KG1 (cell line): ENCODE data around the gene COQ10B.
"Not testable (repeated sequence)": the region's sequence is repeated elsewhere in the genome, so short reads cannot be mapped to it uniquely, and the experiment has no call there.

Source experiments
- DNase-seq: peaks from one replicate; lab custom pipeline; 2025; lab: John Stamatoyannopoulos, UW

The COQ10B gene

DNA sequence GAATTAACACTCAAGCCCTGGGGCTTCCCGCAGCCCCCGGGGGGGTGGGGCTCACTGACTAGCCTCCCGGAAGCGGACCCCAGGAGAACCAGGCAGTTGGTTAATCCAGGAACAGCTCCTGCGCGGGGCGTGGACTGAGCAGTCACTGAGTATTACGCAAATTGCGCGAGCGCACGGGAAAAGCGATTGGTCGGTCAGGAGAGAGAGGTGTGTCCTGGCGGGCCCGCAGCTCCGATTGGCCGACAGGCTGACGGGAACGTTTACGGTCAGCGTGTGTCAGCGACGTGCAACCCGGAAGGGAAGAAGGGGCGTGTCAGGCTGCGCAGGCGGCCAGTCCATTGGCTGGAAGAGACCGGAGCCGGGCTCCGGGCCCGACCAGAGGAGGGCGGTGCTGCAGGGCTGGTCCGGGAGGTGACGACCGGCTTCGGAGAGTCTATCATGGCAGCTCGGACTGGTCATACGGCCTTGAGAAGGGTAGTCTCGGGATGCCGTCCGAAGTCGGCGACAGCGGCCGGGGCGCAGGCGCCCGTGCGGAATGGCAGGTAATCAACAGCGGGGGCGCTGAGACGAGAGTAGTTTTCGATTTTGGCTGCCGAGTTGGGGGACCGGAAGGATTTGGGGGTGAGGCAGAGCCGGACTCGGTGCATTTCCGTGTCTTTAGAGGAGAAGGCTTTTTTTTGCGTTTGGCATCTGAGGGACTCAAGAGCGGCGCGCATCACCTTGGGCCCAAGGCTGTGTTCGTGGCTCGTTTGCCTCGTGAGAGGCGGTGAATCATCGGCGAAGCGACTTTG lies at the start of gene COQ10B:
Gene COQ10B (plus strand): TSS at position 430 of the 791 bp plus-strand sequence. CDS start 9 bp downstream, at position 439.
- DNase-seq, result peak; percentile 97

DNA sequence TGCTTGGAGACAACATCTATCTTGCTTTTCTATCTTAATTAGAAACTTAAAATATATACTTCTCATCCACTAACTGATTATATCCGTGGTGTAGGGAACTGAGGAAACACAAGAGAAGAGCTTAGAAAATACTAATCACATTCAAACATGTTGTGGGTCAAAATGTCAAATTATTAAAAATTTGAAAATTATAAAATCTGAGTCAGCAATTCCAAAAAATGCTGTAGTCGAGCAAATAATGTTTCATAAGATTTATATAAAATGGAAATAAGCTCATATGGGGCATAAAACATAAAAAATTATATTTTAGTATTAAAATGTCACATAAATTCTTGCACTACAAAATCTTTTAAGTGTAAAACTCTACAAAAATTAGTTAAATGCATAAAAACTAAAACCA lies 47.8 kb upstream of the COQ10B start:
- no peak for DNase-seq

GRCh38 chr2:197414039-197414438 lies 39.3 kb upstream of the COQ10B start:
- DNase-seq, result no peak

- no peak for DNase-seq
Observed at GRCh38 chr2:197414515-197414914, 38.8 kb upstream of the COQ10B start.

- DNase-seq, result no peak
Observed at GRCh38 chr2:197416268-197416667, 37.1 kb upstream of the COQ10B start.

- DNase-seq, result no peak
Observed at GRCh38 chr2:197419438-197419837, 33.9 kb upstream of the COQ10B start.

- no peak for DNase-seq
Observed at GRCh38 chr2:197423307-197423706, 30.0 kb upstream of the COQ10B start.

DNA sequence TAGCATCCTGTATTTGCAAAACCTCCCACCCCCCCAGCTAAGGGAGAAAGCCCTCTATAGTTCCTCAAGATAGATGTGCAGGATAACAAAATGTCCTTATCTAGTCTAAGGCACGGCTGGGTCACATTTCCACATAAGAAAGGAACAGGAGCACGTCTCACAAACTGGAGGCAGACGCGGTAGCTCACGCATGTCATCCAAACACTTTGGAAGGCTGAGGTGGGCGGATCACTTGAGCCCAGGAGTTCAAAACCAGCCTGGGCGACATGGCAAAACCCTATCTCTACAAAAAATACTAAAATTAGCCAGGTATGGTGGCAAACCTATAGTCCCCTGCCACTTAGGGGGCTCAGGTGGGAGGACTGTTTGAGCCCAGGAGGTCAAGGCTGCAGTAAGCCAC lies 27.8 kb upstream of the COQ10B start:
- DNase-seq, result no peak

- no peak for DNase-seq
Observed at GRCh38 chr2:197426723-197427603, 26.4 kb upstream of the COQ10B start.

DNA sequence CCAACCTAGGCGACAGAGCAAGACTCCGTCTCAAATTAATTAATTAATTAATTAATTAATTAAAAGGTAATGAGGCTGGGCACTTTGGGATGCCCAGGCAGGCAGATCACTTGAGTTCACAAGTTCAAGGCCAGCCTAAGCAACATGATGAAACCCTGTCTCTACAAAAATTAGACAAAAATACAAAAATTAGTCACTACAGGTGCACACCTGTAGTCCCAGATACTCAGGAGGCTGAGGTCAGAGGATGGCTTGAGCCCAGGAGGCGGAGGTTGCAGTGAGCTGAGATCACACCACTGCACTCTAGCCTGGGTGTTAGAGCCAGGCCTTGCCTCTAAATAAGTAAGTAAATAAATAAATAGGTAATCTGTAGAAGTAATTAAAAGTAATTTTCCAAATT lies 25.4 kb upstream of the COQ10B start:
- DNase-seq, result no peak

DNA sequence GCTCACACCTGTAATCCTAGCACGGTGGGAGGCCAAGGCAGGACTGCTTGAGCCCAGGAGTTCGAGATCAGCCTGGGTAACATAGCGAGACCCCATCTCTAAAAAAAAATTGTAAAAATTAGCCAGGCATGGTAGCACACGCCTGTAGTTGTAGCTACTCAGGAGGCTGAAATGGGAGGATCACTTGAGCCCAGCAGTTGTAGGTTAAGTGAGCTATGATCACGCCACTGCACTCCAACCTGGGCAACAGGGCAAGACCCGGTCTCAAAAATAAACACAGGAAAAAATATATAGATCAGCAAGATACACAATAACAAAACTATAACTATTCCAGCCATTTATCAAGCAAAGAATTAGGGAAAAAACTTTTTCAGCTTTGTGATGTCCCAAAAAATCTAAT lies 21.5 kb upstream of the COQ10B start:
- DNase-seq, result no peak

DNA sequence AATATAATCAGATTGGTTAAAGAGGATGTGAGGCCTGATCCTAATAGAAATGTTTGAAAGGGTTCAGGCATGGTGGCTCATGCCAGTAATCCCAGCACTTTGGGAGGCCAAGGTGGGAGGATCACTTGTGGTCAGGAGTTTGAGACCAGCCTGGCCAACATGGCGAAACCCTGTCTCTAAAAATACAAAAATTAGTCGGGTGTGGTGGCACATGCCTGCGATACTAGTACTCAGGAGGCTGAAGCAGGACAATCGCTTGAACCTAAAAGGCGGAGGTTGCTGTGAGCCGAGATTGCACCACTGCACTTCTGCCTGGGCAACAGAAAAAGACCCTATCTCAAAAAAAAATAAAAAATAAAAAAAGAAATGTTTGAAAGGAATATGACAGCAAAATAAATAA lies 20.8 kb upstream of the COQ10B start:
- not testable (repeated sequence) for DNase-seq

GRCh38 chr2:197433780-197434438 lies 19.4 kb upstream of the COQ10B start:
- DNase-seq, result no peak

- DNase-seq, result peak; percentile 97
Observed at GRCh38 chr2:197434541-197435513, 18.5 kb upstream of the COQ10B start, which contains the start of gene SF3B1. TSS of gene SF3B1 (minus strand) at chr2:197435028. CDS start at chr2:197434999, 29 bp downstream.

DNA sequence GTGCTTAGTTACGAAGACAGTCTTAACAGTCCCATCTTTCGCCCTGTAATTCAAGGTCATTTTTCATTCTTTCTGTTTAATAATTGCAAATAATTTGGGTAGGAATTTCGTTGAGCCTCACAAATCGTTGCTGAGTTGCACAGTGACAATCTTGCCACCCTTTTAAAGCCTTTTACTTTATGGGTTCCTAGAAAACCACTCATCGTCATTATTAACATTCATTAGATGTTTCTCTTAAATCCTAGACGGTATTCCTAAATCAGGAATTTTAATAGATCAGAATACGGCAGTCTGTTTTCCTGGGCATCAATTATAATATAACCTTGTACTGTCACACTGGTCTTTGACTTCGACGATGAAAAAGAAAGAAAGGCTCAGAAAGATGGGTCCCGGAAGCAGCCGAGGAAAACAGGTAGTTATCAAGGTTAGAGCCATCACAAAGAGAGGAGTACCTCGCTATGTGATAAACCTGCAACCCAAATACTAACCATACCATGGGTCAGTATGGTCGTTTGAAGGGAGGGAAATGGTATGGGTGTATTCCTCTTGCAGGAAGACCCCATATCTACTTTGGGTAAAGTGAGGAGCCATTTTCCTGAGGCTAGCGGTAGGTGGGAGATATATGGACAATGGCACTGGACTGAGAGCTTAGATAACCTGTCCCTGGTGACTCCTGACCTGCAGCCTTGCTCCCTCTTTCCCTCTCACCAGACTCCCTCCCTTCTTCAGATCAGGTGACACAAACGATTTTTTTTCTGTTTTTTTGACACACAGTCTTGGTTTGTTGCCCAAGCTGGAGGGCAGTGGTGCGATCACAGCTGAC lies 17.5 kb upstream of the COQ10B start:
- no peak for DNase-seq

DNA sequence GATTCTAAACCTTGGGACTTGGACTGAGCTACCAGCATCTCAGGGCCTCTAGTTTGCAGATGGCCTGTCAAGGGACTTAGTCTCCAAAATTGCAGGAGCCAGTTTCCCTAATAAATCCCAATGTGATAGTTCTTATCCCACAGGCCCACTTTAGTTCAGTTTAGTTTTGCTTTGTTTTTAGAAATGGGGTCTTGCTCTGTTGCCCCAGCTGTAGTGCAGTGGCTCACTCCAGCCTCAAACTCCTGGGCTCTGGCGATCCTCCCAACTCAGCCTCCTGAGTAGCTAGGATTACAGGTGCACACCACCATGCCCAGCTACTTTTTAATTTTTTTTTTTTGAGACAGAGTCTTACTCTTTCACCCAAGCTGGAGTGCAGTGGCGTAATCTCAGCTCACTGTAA lies 16.0 kb upstream of the COQ10B start:
- no peak for DNase-seq

- no peak for DNase-seq
Observed at GRCh38 chr2:197442857-197443256, 10.5 kb upstream of the COQ10B start.

DNA sequence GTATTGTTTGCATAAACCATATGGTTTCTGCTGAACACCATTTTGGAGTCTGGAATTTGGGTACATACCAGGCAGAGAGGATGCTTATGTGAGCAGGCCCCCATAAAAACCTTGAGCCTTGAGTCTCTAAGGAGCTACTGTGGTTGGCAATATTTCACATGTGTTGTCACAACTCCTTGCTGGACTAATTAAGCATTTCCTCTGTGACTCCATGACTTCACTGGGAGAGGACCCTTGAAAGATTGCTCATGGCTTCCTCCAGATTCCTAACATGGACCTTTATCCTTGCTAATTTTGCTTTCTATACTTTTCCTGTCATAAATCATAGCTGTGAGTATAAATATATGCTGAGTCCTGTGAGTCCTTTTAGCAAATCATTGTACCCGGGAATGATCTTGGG lies 7.6 kb upstream of the COQ10B start:
- no peak for DNase-seq

GRCh38 chr2:197446844-197447243 lies 6.5 kb upstream of the COQ10B start:
- no peak for DNase-seq

DNA sequence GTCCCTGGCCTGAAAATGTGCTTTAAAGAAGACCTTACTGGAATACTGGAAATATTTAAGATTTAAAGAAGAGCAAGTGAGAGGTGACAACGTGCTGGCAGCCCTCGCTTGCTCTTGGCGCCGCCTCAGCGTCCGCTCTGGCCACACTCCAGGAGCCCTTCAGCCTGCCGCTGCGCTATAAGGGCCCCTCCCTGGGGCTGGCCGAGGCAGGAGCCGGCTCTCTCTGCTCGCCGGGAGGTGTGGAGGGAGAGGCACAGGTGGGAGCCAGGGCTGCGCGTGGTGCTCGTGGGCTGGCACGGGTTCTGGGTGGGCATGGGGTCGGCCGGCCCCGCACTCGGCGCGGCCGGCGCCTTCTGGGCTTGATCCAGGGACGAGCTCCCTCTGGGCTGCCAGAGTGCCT lies 2.9 kb upstream of the COQ10B start:
- DNase-seq, result no peak
